H1 (cell line): ENCODE measurements around the gene AHDC1. TPM values are rescaled to one million over a fixed set of nuclear protein-coding genes. Genes with fewer than 3 reads are reported as not detected.

ENCODE experiments used
- BCL11A ChIP-seq, 2 experiments: IDR thresholded peaks; one replicate each; pipeline ENCODE4 v1.6.1; 2011; ENCODE audit warnings: low read depth in 2 of 2, low read length in 2 of 2, mild to moderate bottlenecking in 2 of 2
- SIN3A ChIP-seq, 2 experiments: IDR thresholded peaks in 1 of 2; conservative IDR thresholded peaks in 1 of 2; 2 replicates each; pipeline ENCODE4 v1.6.1; 2011 to 2012; ENCODE audit warnings: low read length in 2 of 2, improper control_type of control experiment in 1 of 2, low read depth in 1 of 2, mild to moderate bottlenecking in 1 of 2
- TCF12 ChIP-seq: IDR thresholded peaks from 2 replicates; pipeline ENCODE4 v1.6.1; 2011; ENCODE audit warnings: low read depth, mild to moderate bottlenecking, low read length
- polyA plus RNA-seq, 7 experiments: library from polyadenylated mRNA; depleted of rRNA in 3 of 7; stranded (reverse) in 5 of 7; unstranded in 2 of 7; fragments of >200 nt in 5 of 7; fragments of 200-250 nt in 2 of 7; gene quantifications; 1 replicate in 5 of 7; 2 replicates in 1 of 7; 4 replicates in 1 of 7; pipeline versions ENCODE4 v1.2.1 to v1.2.3, GENCODE V29; 2011 to 2013; ENCODE audit warnings: missing spikeins in 2 of 7, mixed read lengths in 2 of 7
- total RNA-seq: library from RNA; stranded (reverse); fragmentation: NEBNext Ultra II Directional; extraction: Animal tissue kit (Norgen Biotek cat#: 25700); gene quantifications from 2 replicates; pipeline ENCODE4 v1.2.1, GENCODE V29; 2021

Gene AHDC1
- total and polyA plus RNA-seq, 2 of the 8 experiments (the other 6 are each of a cell fraction or from before 2014, with no cell fraction given), result 4.4 to 35.1 TPM

- 0 out of 2 replicates have a peak, but pooled peaks have one; percentile 38 for TF ChIP-seq TCF12
- TF ChIP-seq BCL11A (IDR thresholded peaks at IDR 0.05; ENCODE audit: low read depth in 2 of 2, low read length in 2 of 2), result no peak
- TF ChIP-seq SIN3A (conservative IDR thresholded peaks at IDR 0.05 in 1 of 2, IDR thresholded peaks at IDR 0.05 in 1 of 2; ENCODE audit: low read depth in 1 of 2, low read length in 2 of 2), result no peak; a peak in 1 of 4 replicates
Observed at GRCh38 chr1:27568300-27569087, 35.5 kb downstream of the AHDC1 start (continued).
